Measurements from ENCODE around the gene OR2B2. TPM values are rescaled to one million over a fixed set of nuclear protein-coding genes. Genes with fewer than 3 reads are reported as not detected.

OR2B2 gene
- polyA plus RNA-seq, 1 experiment = not detected

GRCh38 chr6:27871924-27872638 is 40.1 kb downstream of the OR2B2 start:
- peak; percentile 90 for DNase-seq (ENCODE audit: low read depth)
- POLR2A ChIA-PET = interaction anchor here (0.5 to 4.1 kb wide), 15 partner anchors 8 to 1846 kb away, joined by 3 to 28 read pairs (median 5); a partner anchor contains a TSS
- TF ChIP-seq, protein P1, sequence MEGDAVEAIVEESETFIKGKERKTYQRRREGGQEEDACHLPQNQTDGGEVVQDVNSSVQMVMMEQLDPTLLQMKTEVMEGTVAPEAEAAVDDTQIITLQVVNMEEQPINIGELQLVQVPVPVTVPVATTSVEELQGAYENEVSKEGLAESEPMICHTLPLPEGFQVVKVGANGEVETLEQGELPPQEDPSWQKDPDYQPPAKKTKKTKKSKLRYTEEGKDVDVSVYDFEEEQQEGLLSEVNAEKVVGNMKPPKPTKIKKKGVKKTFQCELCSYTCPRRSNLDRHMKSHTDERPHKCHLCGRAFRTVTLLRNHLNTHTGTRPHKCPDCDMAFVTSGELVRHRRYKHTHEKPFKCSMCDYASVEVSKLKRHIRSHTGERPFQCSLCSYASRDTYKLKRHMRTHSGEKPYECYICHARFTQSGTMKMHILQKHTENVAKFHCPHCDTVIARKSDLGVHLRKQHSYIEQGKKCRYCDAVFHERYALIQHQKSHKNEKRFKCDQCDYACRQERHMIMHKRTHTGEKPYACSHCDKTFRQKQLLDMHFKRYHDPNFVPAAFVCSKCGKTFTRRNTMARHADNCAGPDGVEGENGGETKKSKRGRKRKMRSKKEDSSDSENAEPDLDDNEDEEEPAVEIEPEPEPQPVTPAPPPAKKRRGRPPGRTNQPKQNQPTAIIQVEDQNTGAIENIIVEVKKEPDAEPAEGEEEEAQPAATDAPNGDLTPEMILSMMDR (IDR thresholded peaks at IDR 0.05; ENCODE audit: insufficient read depth, low read depth, low read length) = peak; percentile 30
- Histone ChIP-seq H3K27me3 (ENCODE audit: control insufficient read depth, insufficient read depth, low read length) (no peaks in the 10 kb centered on the region), H3K4me3 (ENCODE audit: low read depth, low read length) (peak overlapping the region; percentile 50), H3K36me3 (ENCODE audit: control insufficient read depth, insufficient read depth, low read length) (no peaks in the 10 kb centered on the region)
- CTCF ChIA-PET = interaction anchor here (1.0 to 2.3 kb wide), 5 partner anchors 18 to 59 kb away, joined by 3 to 10 read pairs (median 4); a partner anchor contains a TSS

DNA sequence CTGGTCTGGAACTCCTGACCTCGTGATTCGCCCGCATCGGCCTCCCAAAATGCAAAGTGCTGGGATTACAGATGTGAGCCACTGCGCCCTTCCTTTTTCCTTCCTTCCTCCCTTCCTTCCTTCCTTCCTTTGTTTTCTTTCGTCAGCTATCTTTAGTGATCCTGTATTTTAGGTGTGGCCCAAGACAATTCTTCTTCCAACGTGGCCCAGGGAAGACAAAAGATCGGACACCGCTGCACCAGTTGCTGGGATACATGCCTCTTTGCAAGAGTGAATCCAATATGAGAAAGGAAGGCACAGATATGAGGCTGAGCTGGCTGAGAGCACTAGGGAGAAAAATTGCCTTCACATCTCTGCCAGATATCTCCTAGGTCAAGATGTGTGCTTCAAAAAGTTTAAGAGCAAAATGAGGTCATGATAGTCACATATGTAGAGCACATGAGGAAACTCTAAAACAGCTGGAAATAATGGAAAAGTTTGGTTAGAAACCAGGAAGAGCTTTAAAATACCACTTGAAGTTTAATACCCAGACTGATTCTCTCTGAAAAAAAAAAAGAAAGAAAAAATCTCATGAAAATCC is 41.8 kb downstream of the OR2B2 start:
- no peak for DNase-seq (ENCODE audit: low read depth)
- POLR2A ChIA-PET = interaction anchor here (0.6 to 4.1 kb wide), 2 partner anchors 23 to 33 kb away, joined by 3 to 26 read pairs; a partner anchor contains a TSS
- CTCF ChIA-PET = interaction anchor here (1.5 to 2.3 kb wide), 2 partner anchors 32 to 35 kb away, joined by 6 to 10 read pairs; a partner anchor contains a TSS
- Histone ChIP-seq H3K27me3 (ENCODE audit: control insufficient read depth, insufficient read depth, low read length) (no peaks in the 10 kb centered on the region), H3K4me3 (ENCODE audit: low read depth, low read length) (no peak overlapping the region), H3K36me3 (ENCODE audit: control insufficient read depth, insufficient read depth, low read length) (no peaks in the 10 kb centered on the region)
- TF ChIP-seq, protein P1 (IDR thresholded peaks at IDR 0.05; ENCODE audit: insufficient read depth, low read depth, low read length) = no peak

DNA sequence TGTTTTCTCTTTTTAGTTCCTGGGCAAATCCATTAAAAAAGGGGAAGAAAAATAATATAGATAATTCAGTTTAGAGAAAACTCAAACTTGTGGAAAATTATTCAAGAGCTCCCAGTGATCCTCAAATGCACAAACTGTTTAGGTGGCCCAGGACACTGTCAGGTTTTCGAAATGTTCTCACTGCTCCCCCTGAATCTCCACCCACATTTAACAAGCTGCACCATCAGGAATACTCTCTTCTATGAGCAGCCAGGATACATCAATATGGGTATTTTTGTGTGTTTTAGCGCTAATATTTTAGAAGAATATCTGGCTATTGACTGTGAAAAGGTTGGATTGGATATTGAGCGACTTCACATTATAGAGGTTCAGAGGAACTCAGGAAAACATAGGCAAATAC is 43.9 kb downstream of the OR2B2 start:
- POLR2A ChIA-PET = interaction anchor here (1.2 kb wide), 1 partner anchor 30 kb away, joined by 5 read pairs; a partner anchor contains a TSS
- TF ChIP-seq, protein P1 (IDR thresholded peaks at IDR 0.05; ENCODE audit: insufficient read depth, low read depth, low read length) = no peak
- CTCF ChIA-PET = interaction anchor here (0.8 to 1.6 kb wide), 2 partner anchors 22 to 48 kb away, joined by 3 to 5 read pairs; a partner anchor contains a TSS
- no peak for DNase-seq (ENCODE audit: low read depth)
- no peaks in the 10 kb centered on the region for H3K36me3 ChIP-seq (ENCODE audit: control insufficient read depth, insufficient read depth, low read length)
- no peak overlapping the region for H3K4me3 ChIP-seq (ENCODE audit: low read depth, low read length)
- H3K27me3 ChIP-seq (ENCODE audit: control insufficient read depth, insufficient read depth, low read length) = no peaks in the 10 kb centered on the region

- POLR2A ChIA-PET = interaction anchor here (0.6 to 1.2 kb wide), 6 partner anchors 29 to 1824 kb away, joined by 3 to 5 read pairs (median 3); a partner anchor contains a TSS
- CTCF ChIA-PET = interaction anchor here (0.8 to 3.3 kb wide), 3 partner anchors 23 to 48 kb away, joined by 3 to 13 read pairs (median 5); a partner anchor contains a TSS
- Histone ChIP-seq H3K4me3 (ENCODE audit: low read depth, low read length) (no peak overlapping the region), H3K36me3 (ENCODE audit: control insufficient read depth, insufficient read depth, low read length) (no peaks in the 10 kb centered on the region), H3K27me3 (ENCODE audit: control insufficient read depth, insufficient read depth, low read length) (no peaks in the 10 kb centered on the region)
- no peak for DNase-seq (ENCODE audit: low read depth)
- TF ChIP-seq, protein P1 (IDR thresholded peaks at IDR 0.05; ENCODE audit: insufficient read depth, low read depth, low read length) = no peak
Observed at GRCh38 chr6:27867945-27868300, 44.3 kb downstream of the OR2B2 start.

Data from BJ (cell line).